Hepatocyte (in vitro differentiated cells): ENCODE measurements around the gene HOXA6. TPM values are rescaled to one million over a fixed set of nuclear protein-coding genes. Genes with fewer than 3 reads are reported as not detected.

ENCODE experiments used
- DNase-seq: peaks from one replicate; pipeline ENCODE4 v3.0.0-alpha.2; 2016; ENCODE audit warnings: low spot score
- H2AFZ ChIP-seq: fragments of 200-600 bp; sonication (generic); 2 replicates; pipeline ENCODE4 v1.6.0; 2016; ENCODE audit warnings: antibody characterized with exemption, mild to moderate bottlenecking
- H3K27ac ChIP-seq: fragments of 200-600 bp; sonication (generic); 2 replicates; pipeline ENCODE4 v1.5.1; 2016; ENCODE audit warnings: mild to moderate bottlenecking
- H3K27me3 ChIP-seq: fragments of 200-600 bp; sonication (generic); 2 replicates; pipeline ENCODE4 v1.6.1; 2016
- H3K36me3 ChIP-seq: fragments of 200-600 bp; sonication (generic); replicated peaks from 2 replicates; pipeline ENCODE4 v1.5.1; 2016; ENCODE audit warnings: low read depth; ENCODE audit not compliant: insufficient read depth
- H3K4me1 ChIP-seq: fragments of 200-600 bp; sonication (generic); 2 replicates; pipeline ENCODE4 v1.5.1; 2016; ENCODE audit warnings: mild to moderate bottlenecking, moderate library complexity; ENCODE audit not compliant: insufficient read depth
- H3K4me2 ChIP-seq: fragments of 200-600 bp; sonication (generic); 2 replicates; pipeline ENCODE4 v1.6.0; 2016
- H3K4me3 ChIP-seq: fragments of 200-600 bp; sonication (generic); 2 replicates; pipeline ENCODE4 v1.5.1; 2016; ENCODE audit warnings: mild to moderate bottlenecking
- H3K79me2 ChIP-seq: fragments of 200-600 bp; sonication (generic); 2 replicates; pipeline ENCODE4 v1.6.0; 2017; ENCODE audit warnings: mild to moderate bottlenecking
- H3K9me2 ChIP-seq: fragments of 200-600 bp; sonication (generic); replicated peaks from 2 replicates; pipeline ENCODE4 v1.6.0; 2017; ENCODE audit warnings: mild to moderate bottlenecking; ENCODE audit not compliant: insufficient read depth
- H3K9me3 ChIP-seq: fragments of 200-600 bp; sonication (generic); 2 replicates; pipeline ENCODE4 v1.5.1; 2016; ENCODE audit warnings: low read depth, mild to moderate bottlenecking
- H4K20me1 ChIP-seq: fragments of 200-600 bp; sonication (generic); 2 replicates; pipeline ENCODE4 v1.6.0; 2016; ENCODE audit warnings: mild to moderate bottlenecking; ENCODE audit not compliant: insufficient read depth, poor library complexity, severe bottlenecking
- EZH2 ChIP-seq: fragments of 200-600 bp; sonication (generic); IDR thresholded peaks from 2 replicates; pipeline ENCODE4 v1.6.1; 2016; ENCODE audit warnings: antibody characterized with exemption, mild to moderate bottlenecking, borderline replicate concordance
- EZH2phosphoT487 ChIP-seq: fragments of 200-600 bp; sonication (generic); IDR thresholded peaks from one replicate; pipeline ENCODE4 v1.6.1; 2018; ENCODE audit warnings: antibody characterized with exemption, mild to moderate bottlenecking, low read depth, moderate library complexity; ENCODE audit not compliant: unreplicated experiment, severe bottlenecking
- WGBS: methylation state at CpG from one replicate; pipeline ENCODE4 v1.1.6; 2016; ENCODE audit warnings: low lambda C conversion rate; ENCODE audit errors: missing lambda C conversion rate; 5-methylcytosine and 5-hydroxymethylcytosine counted together
- polyA plus RNA-seq: library from polyadenylated mRNA; unstranded; fragments of >200 nt; fragmentation: Nextera tagmentation; extraction: Ambion mirVana; gene quantifications from 2 replicates; pipeline ENCODE4 v1.2.1, GENCODE V29; 2016
- total RNA-seq: library from RNA; depleted of rRNA; stranded (reverse); fragments of >200 nt; gene quantifications from 2 replicates; pipeline ENCODE4 v1.2.3, GENCODE V29; 2014
- TF ChIP-seq, protein P1 (sequence below): fragments of 200-600 bp; sonication (generic); IDR thresholded peaks from 2 replicates; pipeline ENCODE4 v1.5.1; 2016; ENCODE audit warnings: antibody characterized with exemption, mild to moderate bottlenecking; ENCODE audit not compliant: poor library complexity

Gene HOXA6
- total and polyA plus RNA-seq, 2 experiments from 2014 or later = 0.23 TPM; not detected in 1

DNA sequence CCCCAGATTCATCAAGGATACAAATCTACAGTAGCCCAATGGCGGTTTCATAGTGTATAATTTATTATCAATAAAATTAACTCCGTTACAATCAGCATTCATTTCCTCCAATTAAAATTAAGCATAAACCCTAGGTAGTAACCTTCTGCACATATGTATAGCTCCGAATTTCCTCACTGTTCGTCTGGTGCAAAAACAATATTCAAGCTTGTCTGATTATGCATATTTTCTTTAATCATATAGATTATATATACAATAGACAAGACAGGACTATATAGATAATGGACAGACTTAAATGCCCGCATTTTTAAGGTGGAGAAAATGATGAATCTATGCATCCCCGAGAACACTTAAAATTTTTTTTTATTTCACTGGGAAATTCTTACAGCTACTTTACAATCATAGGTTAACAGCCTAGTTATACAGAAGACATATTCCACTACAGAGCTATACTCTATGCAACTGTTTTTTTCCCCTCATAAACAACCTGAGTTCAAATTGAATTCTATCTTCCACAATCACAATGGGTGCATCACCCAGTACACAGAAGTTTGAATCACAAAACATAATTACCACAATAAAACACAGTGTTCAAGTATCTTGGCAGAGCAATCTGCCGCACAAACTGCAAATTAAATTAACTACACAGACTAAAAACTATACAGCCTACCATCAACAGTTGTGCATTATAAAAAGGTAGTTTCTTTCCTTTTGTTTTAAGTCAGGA, 15.2 kb upstream of the HOXA6 start:
- Histone ChIP-seq H3K9me3 (no peaks in the 10 kb centered on the region), H3K27ac (peak overlapping the region; percentile 62), H3K4me2 (peak overlapping the region; percentile 96), H2AFZ (no peak overlapping the region), H3K9me2 (no peaks in the 10 kb centered on the region), H3K79me2 (peaks cover 54% of the 10 kb centered on the region), H3K4me3 (peak overlapping the region; percentile 10), H4K20me1 (no peaks in the 10 kb centered on the region), H3K4me1 (peaks cover 22% of the 10 kb centered on the region), H3K36me3 (no peaks in the 10 kb centered on the region), H3K27me3 (peaks cover 92% of the 10 kb centered on the region)
- no peak for TF ChIP-seq EZH2phosphoT487
- TF ChIP-seq EZH2 = no peak
- TF ChIP-seq, protein P1, sequence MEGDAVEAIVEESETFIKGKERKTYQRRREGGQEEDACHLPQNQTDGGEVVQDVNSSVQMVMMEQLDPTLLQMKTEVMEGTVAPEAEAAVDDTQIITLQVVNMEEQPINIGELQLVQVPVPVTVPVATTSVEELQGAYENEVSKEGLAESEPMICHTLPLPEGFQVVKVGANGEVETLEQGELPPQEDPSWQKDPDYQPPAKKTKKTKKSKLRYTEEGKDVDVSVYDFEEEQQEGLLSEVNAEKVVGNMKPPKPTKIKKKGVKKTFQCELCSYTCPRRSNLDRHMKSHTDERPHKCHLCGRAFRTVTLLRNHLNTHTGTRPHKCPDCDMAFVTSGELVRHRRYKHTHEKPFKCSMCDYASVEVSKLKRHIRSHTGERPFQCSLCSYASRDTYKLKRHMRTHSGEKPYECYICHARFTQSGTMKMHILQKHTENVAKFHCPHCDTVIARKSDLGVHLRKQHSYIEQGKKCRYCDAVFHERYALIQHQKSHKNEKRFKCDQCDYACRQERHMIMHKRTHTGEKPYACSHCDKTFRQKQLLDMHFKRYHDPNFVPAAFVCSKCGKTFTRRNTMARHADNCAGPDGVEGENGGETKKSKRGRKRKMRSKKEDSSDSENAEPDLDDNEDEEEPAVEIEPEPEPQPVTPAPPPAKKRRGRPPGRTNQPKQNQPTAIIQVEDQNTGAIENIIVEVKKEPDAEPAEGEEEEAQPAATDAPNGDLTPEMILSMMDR = no peak
- WGBS = 71% methylated on average over 7 of the region's 7 CpGs
- no peak for DNase-seq

DNA sequence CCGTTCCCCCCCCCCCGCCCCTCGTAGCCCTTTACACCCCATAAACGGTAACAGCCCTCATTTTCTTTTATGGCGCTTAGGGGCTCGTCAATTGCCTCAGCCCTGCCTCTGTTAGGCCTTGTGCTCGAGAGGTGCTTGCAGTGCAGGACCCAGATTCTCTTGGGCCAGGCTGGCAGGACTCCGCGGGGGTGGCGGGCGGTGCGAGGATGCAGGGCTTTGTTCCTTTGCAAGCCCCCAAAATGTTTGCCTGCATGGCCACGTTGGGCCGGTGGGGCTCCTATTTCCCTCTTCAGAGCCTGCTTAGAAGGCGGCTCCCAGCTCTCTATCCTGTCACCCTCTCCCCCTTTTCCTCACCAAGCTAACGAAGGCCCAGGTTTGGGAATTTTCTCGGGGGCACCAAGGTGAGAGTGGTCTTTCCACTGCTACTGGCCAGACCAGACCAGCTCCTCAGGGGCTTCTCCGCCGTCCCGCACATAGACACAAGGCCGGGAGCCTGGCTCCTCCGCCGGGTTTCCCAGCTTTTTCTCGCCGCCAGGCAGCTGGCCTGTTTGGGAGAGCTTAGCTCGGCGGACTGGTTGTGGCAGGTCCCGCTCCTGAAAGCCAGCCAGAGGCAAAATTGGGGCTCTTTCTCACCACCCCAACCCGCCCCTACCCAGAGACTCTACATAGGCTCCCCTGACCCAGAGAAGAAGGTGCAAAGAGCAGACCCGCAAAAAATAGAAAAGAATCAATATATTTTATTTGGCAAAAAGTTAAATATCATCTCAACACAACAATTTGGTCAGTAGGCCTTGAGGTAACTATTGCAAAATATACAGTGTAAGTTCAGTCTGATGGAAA, 14.4 kb upstream of the HOXA6 start:
- Histone ChIP-seq H3K4me1 (peaks cover 18% of the 10 kb centered on the region), H3K9me2 (no peaks in the 10 kb centered on the region), H3K79me2 (peaks cover 46% of the 10 kb centered on the region), H3K36me3 (no peaks in the 10 kb centered on the region), H4K20me1 (no peaks in the 10 kb centered on the region), H3K4me3 (no peak overlapping the region), H2AFZ (no peak overlapping the region), H3K27me3 (peaks cover 92% of the 10 kb centered on the region), H3K4me2 (peak overlapping the region; percentile 96), H3K9me3 (no peaks in the 10 kb centered on the region), H3K27ac (peak overlapping the region; percentile 62)
- TF ChIP-seq EZH2phosphoT487 (no peak), EZH2 (no peak)
- TF ChIP-seq, protein P1 = no peak
- 32% methylated on average over 26 of the region's 30 CpGs for WGBS
- DNase-seq = peak; percentile 19

DNA sequence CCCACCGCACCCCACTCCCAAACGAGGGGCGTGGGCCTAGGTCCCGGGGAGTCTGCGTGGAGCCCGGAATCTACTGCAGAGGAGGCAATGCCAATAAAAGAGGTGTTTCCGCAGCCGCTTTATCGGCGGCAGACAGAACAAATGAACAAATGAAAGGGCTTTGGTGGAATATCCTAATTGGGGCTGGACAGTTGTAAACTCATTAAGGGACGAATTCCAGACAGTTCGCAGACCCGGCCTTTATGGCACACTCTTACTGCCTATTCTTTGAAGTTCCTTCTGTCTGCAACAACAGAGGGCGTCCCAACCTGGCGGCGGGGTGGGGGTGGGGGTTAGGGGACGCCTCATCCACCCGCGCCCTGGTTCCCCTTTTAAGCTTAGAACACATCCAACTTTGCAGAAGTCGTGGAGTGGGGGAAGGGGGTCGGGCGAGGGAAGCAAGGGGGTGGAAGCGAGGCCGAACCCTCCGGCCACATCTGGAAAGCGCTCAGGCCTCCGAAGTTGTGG, 13.7 kb upstream of the HOXA6 start:
- no peak for TF ChIP-seq EZH2phosphoT487
- TF ChIP-seq, protein P1 = no peak
- no peak for TF ChIP-seq EZH2
- H3K36me3 ChIP-seq = no peaks in the 10 kb centered on the region
- H4K20me1 ChIP-seq = no peaks in the 10 kb centered on the region
- H3K27ac ChIP-seq = no peak overlapping the region
- H3K9me3 ChIP-seq = no peaks in the 10 kb centered on the region
- H3K4me1 ChIP-seq = peaks cover 15% of the 10 kb centered on the region
- DNase-seq = peak; percentile 15
- peak overlapping the region; percentile 78 for H2AFZ ChIP-seq
- H3K79me2 ChIP-seq = peaks cover 40% of the 10 kb centered on the region
- no peak overlapping the region for H3K4me3 ChIP-seq
- H3K9me2 ChIP-seq = no peaks in the 10 kb centered on the region
- WGBS = 6% methylated on average over 19 of the region's 27 CpGs
- H3K4me2 ChIP-seq = peak overlapping the region; percentile 96
- peaks cover 92% of the 10 kb centered on the region for H3K27me3 ChIP-seq
